H1 (cell line): Measurements from ENCODE around the gene RGN. TPM values are rescaled to one million over a fixed set of nuclear protein-coding genes. Genes with fewer than 3 reads are reported as not detected.

ENCODE experiments used
- CEBPB ChIP-seq: IDR thresholded peaks from 2 replicates; pipeline ENCODE4 v1.6.1; 2012; ENCODE audit warnings: low read depth, low read length
- GTF2F1 ChIP-seq: IDR thresholded peaks from 2 replicates; pipeline ENCODE4 v1.6.1; 2012; ENCODE audit warnings: low read depth, low read length, improper control_type of control experiment, borderline replicate concordance
- NANOG ChIP-seq: IDR thresholded peaks from 2 replicates; pipeline ENCODE4 v1.6.1; 2011; ENCODE audit warnings: low read length, low read depth, mild to moderate bottlenecking, inconsistent platforms; ENCODE audit not compliant: insufficient read depth, poor library complexity, severe bottlenecking
- POLR2AphosphoS5 ChIP-seq: IDR thresholded peaks from 2 replicates; pipeline ENCODE4 v1.6.1; 2011; ENCODE audit warnings: low read depth, low read length
- RAD21 ChIP-seq, 2 experiments: IDR thresholded peaks in 1 of 2; conservative IDR thresholded peaks in 1 of 2; 2 replicates each; pipeline ENCODE4 v1.6.1; 2011; ENCODE audit warnings: low read depth in 2 of 2, low read length in 2 of 2, improper control_type of control experiment in 1 of 2, inconsistent platforms in 1 of 2, mild to moderate bottlenecking in 1 of 2, moderate library complexity in 1 of 2
- TAF1 ChIP-seq: IDR thresholded peaks from 2 replicates; pipeline ENCODE4 v1.6.1; 2011; ENCODE audit warnings: mild to moderate bottlenecking, low read depth, low read length
- polyA plus RNA-seq, 7 experiments: library from polyadenylated mRNA; depleted of rRNA in 3 of 7; stranded (reverse) in 5 of 7; unstranded in 2 of 7; fragments of >200 nt in 5 of 7; fragments of 200-250 nt in 2 of 7; gene quantifications; 1 replicate in 5 of 7; 2 replicates in 1 of 7; 4 replicates in 1 of 7; pipeline versions ENCODE4 v1.2.1 to v1.2.3, GENCODE V29; 2011 to 2013; ENCODE audit warnings: missing spikeins in 2 of 7, mixed read lengths in 2 of 7
- total RNA-seq: library from RNA; stranded (reverse); fragmentation: NEBNext Ultra II Directional; extraction: Animal tissue kit (Norgen Biotek cat#: 25700); gene quantifications from 2 replicates; pipeline ENCODE4 v1.2.1, GENCODE V29; 2021

The RGN gene
- total and polyA plus RNA-seq, 2 of the 8 experiments (the other 6 are each of a cell fraction or from before 2014, with no cell fraction given) = 0.32 to 3.1 TPM

DNA sequence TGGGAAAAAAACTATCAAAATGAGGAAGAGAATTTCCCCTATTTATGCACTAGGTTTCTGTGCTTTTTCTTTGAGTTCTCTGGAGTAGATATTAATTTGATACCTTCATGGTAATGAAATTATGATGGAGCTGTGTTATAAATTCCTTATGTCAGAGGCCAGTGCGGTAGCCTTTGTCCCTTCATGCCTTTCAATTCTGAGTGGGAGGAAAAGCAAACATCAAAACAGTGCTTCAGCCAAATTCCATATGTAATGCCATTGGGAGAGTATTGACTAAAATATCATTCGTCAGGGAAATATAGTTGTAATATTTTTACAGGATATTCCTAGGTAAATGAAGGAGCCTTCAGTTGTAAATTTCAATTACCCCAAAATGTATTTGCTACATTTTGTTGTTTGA lies 17.5 kb upstream of the RGN start (continued):
- TF ChIP-seq CEBPB (no peak), POLR2AphosphoS5 (no peak), NANOG (no peak), GTF2F1 (no peak), RAD21 (IDR thresholded peaks at IDR 0.05 in 1 of 2, conservative IDR thresholded peaks at IDR 0.05 in 1 of 2; ENCODE audit: low read depth in 2 of 2, low read length in 2 of 2) (no peak), TAF1 (no peak)
